ENCODE data around the gene TEX11.

- no peak for TF ChIP-seq CTCF (conservative IDR thresholded peaks at IDR 0.05; ENCODE audit: low read depth, low read length)
- TF ChIP-seq EZH2 (IDR thresholded peaks at IDR 0.05; ENCODE audit: borderline replicate concordance, low read depth, low read length, poor library complexity, severe bottlenecking) = no peak
Observed at GRCh38 chrX:70635669-70636068, 272.8 kb downstream of the TEX11 start.
